SK-N-MC (cell line): Measurements from ENCODE around the gene IBSP.

Experiments
- EZH2 ChIP-seq: fragments of 200-600 bp; sonication (generic); IDR thresholded peaks from one replicate; pipeline ENCODE4 v1.6.1; 2017; ENCODE audit warnings: antibody characterized with exemption
- POLR2AphosphoS5 ChIP-seq: IDR thresholded peaks from 2 replicates; pipeline ENCODE4 v1.6.1; 2012; ENCODE audit warnings: mild to moderate bottlenecking, low read depth, low read length, borderline replicate concordance

DNA sequence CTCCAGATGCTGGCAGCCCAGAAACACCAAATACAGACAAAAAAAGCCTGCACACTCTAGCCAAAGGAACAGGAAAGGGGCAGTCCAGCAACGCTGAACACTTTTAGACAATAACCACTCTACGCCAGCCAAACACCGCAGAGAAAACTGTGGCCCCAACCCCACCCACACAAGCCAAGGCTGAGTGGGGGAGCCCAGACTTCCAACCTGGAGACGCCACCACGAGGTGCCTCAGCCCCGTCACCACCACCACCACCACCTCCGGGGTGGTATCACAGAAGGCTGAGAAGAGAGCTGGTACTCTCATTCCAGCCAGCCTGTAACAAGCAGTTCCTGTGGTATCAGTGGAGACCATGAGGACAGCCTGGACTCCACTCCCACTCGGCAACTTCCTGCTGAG is 56.2 kb downstream of the IBSP start:
- TF ChIP-seq POLR2AphosphoS5 (no peak), EZH2 (no peak)
